Lower leg skin (tissue), 4 donors: ENCODE results near the gene MPIG6B. TPM values are rescaled to one million over a fixed set of nuclear protein-coding genes. Genes with fewer than 3 reads are reported as not detected.

Experiments
- DNase-seq, 2 donors: peaks; one replicate each; pipeline ENCODE4 v3.0.0-alpha.2; 2019; ENCODE audit warnings: low spot score in 2 of 2
- H3K4me3 ChIP-seq: fragments of 200-600 bp; sonication (generic); 2 replicates; pipeline ENCODE4 v1.5.1; 2017; ENCODE audit warnings: mild to moderate bottlenecking, low read depth; ENCODE audit not compliant: poor library complexity, severe bottlenecking
- CTCF ChIP-seq, 3 donors: fragments of 450-650 bp; IDR thresholded peaks; one replicate each; pipeline ENCODE4 v1.5.1; 2016; ENCODE audit warnings: antibody characterized with exemption in 3 of 3, mild to moderate bottlenecking in 3 of 3, moderate library complexity in 2 of 3
- POLR2A ChIP-seq, 2 donors: fragments of 450-650 bp; IDR thresholded peaks; one replicate each; pipeline ENCODE4 v1.6.1; 2016 to 2017; ENCODE audit warnings: antibody characterized with exemption in 2 of 2, mild to moderate bottlenecking in 1 of 2, moderate library complexity in 1 of 2
- WGBS, 2 donors: methylation state at CpG; one replicate each; pipeline ENCODE4 v1.1.5; 2018; 5-methylcytosine and 5-hydroxymethylcytosine counted together
- intact Hi-C: fragments of 100-400 bp; cut with DNase I; formaldehyde crosslinking; loops from one replicate; pipeline ENCODE4 v1.15.0; 2023; ENCODE audit warnings: low total_unique reads
- total RNA-seq, 4 donors: library from RNA; depleted of rRNA; stranded (reverse); fragments of >200 nt; gene quantifications; one replicate each; pipeline ENCODE4 v1.1.0, GENCODE V29; 2016

MPIG6B gene
- total RNA-seq, 4 donors from 2014 or later, result 6.0 to 10.5 (median 7.9) TPM

- no peak for DNase-seq
- no peak overlapping the region for H3K4me3 ChIP-seq
- no peak for TF ChIP-seq POLR2A (IDR thresholded peaks at IDR 0.05)
- TF ChIP-seq CTCF (IDR thresholded peaks at IDR 0.05), result no peak
- 60 to 75% methylated on average over 7 to 8 of the region's 8 CpGs for WGBS, 2 donors
- intact Hi-C loops, result no loop called here
Observed at GRCh38 chr6:31762878-31763618, 39.9 kb downstream of the MPIG6B start.

GRCh38 chr6:31763619-31763940, 40.4 kb downstream of the MPIG6B start:
- DNase-seq, result no peak
- 10 to 11% methylated on average over 1 of the region's 1 CpG for WGBS, 2 donors
- no peak overlapping the region for H3K4me3 ChIP-seq
- intact Hi-C loops, result no loop called here
- TF ChIP-seq POLR2A (IDR thresholded peaks at IDR 0.05) (no peak), CTCF (IDR thresholded peaks at IDR 0.05) (no peak)

DNA sequence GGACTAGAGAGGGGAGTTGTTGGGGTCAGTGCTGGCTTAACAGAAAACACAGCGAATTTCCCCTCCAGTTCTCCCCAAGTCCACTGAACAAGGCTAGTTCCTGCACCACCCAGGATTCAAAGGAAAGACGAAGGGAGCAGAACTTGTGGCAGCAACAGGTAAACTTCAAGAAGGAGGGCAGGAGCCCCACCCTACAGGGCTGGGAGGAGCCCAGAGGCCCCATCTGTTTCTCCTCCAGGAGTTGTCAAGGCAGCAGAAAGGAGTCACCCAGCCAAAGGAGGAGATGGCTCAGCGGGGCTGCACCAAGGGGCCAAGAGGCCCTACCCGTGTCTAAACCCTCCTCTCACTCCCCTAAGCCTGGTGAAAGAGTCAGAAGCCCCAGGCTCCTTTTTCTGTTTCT, 41.0 kb downstream of the MPIG6B start:
- H3K4me3 ChIP-seq, result no peak overlapping the region
- intact Hi-C loops, result no loop called here
- DNase-seq, result no peak
- WGBS, 2 donors, result 67 to 74% methylated on average over 4 of the region's 4 CpGs
- TF ChIP-seq POLR2A (IDR thresholded peaks at IDR 0.05) (no peak), CTCF (IDR thresholded peaks at IDR 0.05) (no peak)

- intact Hi-C loops, result loop anchor here (5.0 kb wide), 2 partner anchors 78 to 1457 kb away; no protein-coding TSS in a partner anchor
- H3K4me3 ChIP-seq, result no peak overlapping the region
- no peak for TF ChIP-seq CTCF (IDR thresholded peaks at IDR 0.05)
- no peak for TF ChIP-seq POLR2A (IDR thresholded peaks at IDR 0.05)
- 86 to 90% methylated on average over 9 of the region's 9 CpGs for WGBS, 2 donors
- DNase-seq, result no peak
Observed at GRCh38 chr6:31765559-31765909, 42.4 kb downstream of the MPIG6B start.

- no peak overlapping the region for H3K4me3 ChIP-seq
- 64 to 68% methylated on average over 39 to 42 of the region's 42 CpGs for WGBS, 2 donors
- TF ChIP-seq POLR2A (IDR thresholded peaks at IDR 0.05) (no peak), CTCF (IDR thresholded peaks at IDR 0.05) (no peak)
- no peak for DNase-seq
- intact Hi-C loops, result loop anchor here (5.0 kb wide), 2 partner anchors 79 to 1456 kb away; no protein-coding TSS in a partner anchor
Observed at GRCh38 chr6:31765910-31766794, 43.0 kb downstream of the MPIG6B start.
